Superior temporal gyrus (tissue), 1 donor: Measurements from ENCODE around the gene OPCML.

Experiments
- DNase-seq: peaks from one replicate; pipeline ENCODE4 v3.0.0-alpha.2; 2016; ENCODE audit errors: extremely low spot score

OPCML gene

GRCh38 chr11:133541021-133541719 lies 8.9 kb upstream of the OPCML start:
- DNase-seq, result no peak

GRCh38 chr11:133536198-133536597 lies 3.9 kb upstream of the OPCML start:
- no peak for DNase-seq

- DNase-seq, result no peak
Observed at GRCh38 chr11:133533205-133533604, 904 bp upstream of the OPCML start.

GRCh38 chr11:133531458-133531857 lies 843 bp downstream of the OPCML start:
- no peak for DNase-seq

- no peak for DNase-seq
Observed at GRCh38 chr11:133530501-133530835, 1.8 kb downstream of the OPCML start.

- DNase-seq, result no peak
Observed at GRCh38 chr11:133529807-133530500, 2.3 kb downstream of the OPCML start.

GRCh38 chr11:133526790-133527189 lies 5.5 kb downstream of the OPCML start:
- DNase-seq, result no peak

- DNase-seq, result no peak
Observed at GRCh38 chr11:133525976-133526375, 6.3 kb downstream of the OPCML start.

- DNase-seq, result no peak
Observed at GRCh38 chr11:133524488-133524887, 7.8 kb downstream of the OPCML start.

- no peak for DNase-seq
Observed at GRCh38 chr11:133522344-133522743, 10.0 kb downstream of the OPCML start.

GRCh38 chr11:133521502-133521901 lies 10.8 kb downstream of the OPCML start:
- DNase-seq, result no peak

- no peak for DNase-seq
Observed at GRCh38 chr11:133520707-133521106, 11.6 kb downstream of the OPCML start.

- no peak for DNase-seq
Observed at GRCh38 chr11:133519560-133519959, 12.7 kb downstream of the OPCML start.

- DNase-seq, result no peak
Observed at GRCh38 chr11:133518702-133519264, 13.5 kb downstream of the OPCML start.

- DNase-seq, result no peak
Observed at GRCh38 chr11:133516845-133517244, 15.5 kb downstream of the OPCML start.

GRCh38 chr11:133515107-133515506 lies 17.2 kb downstream of the OPCML start:
- no peak for DNase-seq

- no peak for DNase-seq
Observed at GRCh38 chr11:133509924-133510697, 22.2 kb downstream of the OPCML start.

- no peak for DNase-seq
Observed at GRCh38 chr11:133508468-133508867, 23.8 kb downstream of the OPCML start.

GRCh38 chr11:133507185-133507584 lies 25.1 kb downstream of the OPCML start:
- no peak for DNase-seq

- no peak for DNase-seq
Observed at GRCh38 chr11:133506551-133507094, 25.7 kb downstream of the OPCML start.

- no peak for DNase-seq
Observed at GRCh38 chr11:133506023-133506422, 26.3 kb downstream of the OPCML start.

GRCh38 chr11:133504906-133505305 lies 27.4 kb downstream of the OPCML start:
- DNase-seq, result no peak
